Mesenchymal stem cell (in vitro differentiated cells and primary cell): ENCODE results near the gene KRT20.
A peak's percentile ranks its signal among the peaks of the same experiment; 100 is the strongest.
"Not testable (repeated sequence)": the region's sequence is repeated elsewhere in the genome, so short reads cannot be mapped to it uniquely, and the experiment has no call there.

Experiments used
- DNase-seq: peaks from one replicate; pipeline ENCODE4 v3.0.0-alpha.2; 2013
- H2AFZ ChIP-seq: one replicate; pipeline ENCODE4 v1.6.1; 2013; ENCODE audit warnings: low read depth, mild to moderate bottlenecking, control low read depth, inconsistent platforms, low read length, moderate library complexity
- H2AK5ac ChIP-seq: 2 replicates; pipeline ENCODE4 v1.6.1; 2013; ENCODE audit warnings: low read length, moderate library complexity, mild to moderate bottlenecking, inconsistent platforms; ENCODE audit not compliant: severe bottlenecking
- H2BK120ac ChIP-seq: one replicate; pipeline ENCODE4 v1.6.1; 2013; ENCODE audit warnings: low read depth, mild to moderate bottlenecking, inconsistent platforms, low read length, moderate library complexity
- H2BK12ac ChIP-seq, 2 experiments: one replicate each; pipeline ENCODE4 v1.6.1; 2013; ENCODE audit warnings: inconsistent platforms in 2 of 2, low read length in 2 of 2, mild to moderate bottlenecking in 2 of 2, moderate library complexity in 2 of 2, control low read depth in 1 of 2
- H2BK15ac ChIP-seq: one replicate; pipeline ENCODE4 v1.6.1; 2013; ENCODE audit warnings: mild to moderate bottlenecking, low read depth, inconsistent platforms; ENCODE audit not compliant: poor library complexity, severe bottlenecking
- H2BK5ac ChIP-seq: 2 replicates; pipeline ENCODE4 v1.6.1; 2013; ENCODE audit warnings: low read depth, mild to moderate bottlenecking, low read length, control low read depth, inconsistent platforms; ENCODE audit not compliant: poor library complexity, severe bottlenecking
- H3K14ac ChIP-seq, 2 experiments: one replicate each; pipeline ENCODE4 v1.6.1; 2013; ENCODE audit warnings: inconsistent platforms in 2 of 2, low read length in 2 of 2, control low read depth in 1 of 2, mild to moderate bottlenecking in 1 of 2, moderate library complexity in 1 of 2
- H3K18ac ChIP-seq, 2 experiments: one replicate each; pipeline ENCODE4 v1.6.1; 2013; ENCODE audit warnings: inconsistent platforms in 2 of 2, low read length in 2 of 2, control low read depth in 1 of 2, low read depth in 1 of 2, mild to moderate bottlenecking in 1 of 2
- H3K23ac ChIP-seq, 2 experiments: one replicate each; pipeline ENCODE4 v1.6.1; 2013; ENCODE audit warnings: inconsistent platforms in 2 of 2, low read length in 2 of 2, mild to moderate bottlenecking in 2 of 2, moderate library complexity in 2 of 2, control low read depth in 1 of 2
- H3K27ac ChIP-seq: 2 replicates; pipeline ENCODE4 v1.5.1; 2013; ENCODE audit warnings: mild to moderate bottlenecking, moderate library complexity, low read length, control low read depth, inconsistent platforms; ENCODE audit not compliant: poor library complexity, severe bottlenecking
- H3K27me3 ChIP-seq, 2 experiments: 2 replicates each; pipeline versions ENCODE4 v1.6.1 to v1.7.0; 2013; ENCODE audit warnings: low read length in 2 of 2, mild to moderate bottlenecking in 2 of 2, moderate library complexity in 2 of 2, control low read depth in 1 of 2, inconsistent platforms in 1 of 2; ENCODE audit not compliant: control insufficient read depth in 1 of 2, insufficient read depth in 1 of 2
- H3K36me3 ChIP-seq, 2 experiments: 2 replicates each; pipeline versions ENCODE4 v1.6.1 to v1.7.0; 2013; ENCODE audit warnings: low read length in 2 of 2, control low read depth in 1 of 2, inconsistent platforms in 1 of 2, low read depth in 1 of 2, mild to moderate bottlenecking in 1 of 2; ENCODE audit not compliant: insufficient read depth in 2 of 2, control insufficient read depth in 1 of 2
- H3K4ac ChIP-seq, 2 experiments: one replicate each; pipeline ENCODE4 v1.6.1; 2013; ENCODE audit warnings: inconsistent platforms in 2 of 2, low read length in 2 of 2, mild to moderate bottlenecking in 2 of 2, moderate library complexity in 2 of 2, control low read depth in 1 of 2, low read depth in 1 of 2
- H3K4me1 ChIP-seq: 2 replicates; pipeline ENCODE4 v1.6.1; 2013; ENCODE audit warnings: low read depth, low read length, control low read depth; ENCODE audit not compliant: control insufficient read depth, insufficient read depth
- H3K4me2 ChIP-seq: 2 replicates; pipeline ENCODE4 v1.6.1; 2013; ENCODE audit warnings: low read length, mild to moderate bottlenecking, inconsistent platforms; ENCODE audit not compliant: poor library complexity, severe bottlenecking
- H3K4me3 ChIP-seq, 2 experiments: 2 replicates each; pipeline versions ENCODE4 v1.5.1 to v1.7.0; 2013; ENCODE audit warnings: low read length in 2 of 2, mild to moderate bottlenecking in 2 of 2, control low read depth in 1 of 2, low read depth in 1 of 2; ENCODE audit not compliant: insufficient read depth in 1 of 2
- H3K79me1 ChIP-seq: replicated peaks from 2 replicates; pipeline ENCODE4 v1.6.1; 2013; ENCODE audit warnings: mild to moderate bottlenecking, control low read depth, low read length, inconsistent platforms; ENCODE audit not compliant: poor library complexity, severe bottlenecking
- H3K9ac ChIP-seq: 2 replicates; pipeline ENCODE4 v1.7.0; 2013; ENCODE audit warnings: mild to moderate bottlenecking, low read length, moderate library complexity
- H3K9me3 ChIP-seq: 2 replicates; pipeline ENCODE4 v1.7.0; 2013; ENCODE audit warnings: mild to moderate bottlenecking, low read length; ENCODE audit not compliant: control insufficient read depth
- H4K8ac ChIP-seq: one replicate; pipeline ENCODE4 v1.6.1; 2013; ENCODE audit warnings: inconsistent platforms, mild to moderate bottlenecking, low read length, moderate library complexity
- H4K91ac ChIP-seq: one replicate; pipeline ENCODE4 v1.6.1; 2013; ENCODE audit warnings: mild to moderate bottlenecking, low read length, inconsistent platforms
- WGBS: methylation state at CpG from one replicate; pipeline ENCODE4 v1.1.7; 2013; ENCODE audit warnings: mixed read lengths; 5-methylcytosine and 5-hydroxymethylcytosine counted together

The KRT20 gene

GRCh38 chr17:40862985-40863733 lies 21.9 kb downstream of the KRT20 start:
- peaks cover 4% of the 10 kb centered on the region for H3K4me1 ChIP-seq
- H2BK15ac ChIP-seq = no peak overlapping the region
- H3K9me3 ChIP-seq = no peaks in the 10 kb centered on the region
- H4K8ac ChIP-seq = no peak overlapping the region
- H3K9ac ChIP-seq = no peak overlapping the region
- H2AK5ac ChIP-seq = no peak overlapping the region
- no peak overlapping the region for H3K4me3 ChIP-seq
- H2BK12ac ChIP-seq = no peak overlapping the region
- no peak overlapping the region for H4K91ac ChIP-seq
- no peak overlapping the region for H3K18ac ChIP-seq
- H2AFZ ChIP-seq = no peak overlapping the region
- no peak overlapping the region for H3K14ac ChIP-seq
- H3K27me3 ChIP-seq = no peaks in the 10 kb centered on the region
- no peaks in the 10 kb centered on the region for H3K36me3 ChIP-seq
- no peak overlapping the region for H3K23ac ChIP-seq
- DNase-seq = peak; percentile 15
- no peak overlapping the region for H3K4me2 ChIP-seq
- WGBS = 63% methylated on average over 35 of the region's 39 CpGs
- no peak overlapping the region for H3K27ac ChIP-seq
- H2BK120ac ChIP-seq = no peak overlapping the region
- H3K4ac ChIP-seq = no peak overlapping the region
- no peak overlapping the region for H2BK5ac ChIP-seq
- no peaks in the 10 kb centered on the region for H3K79me1 ChIP-seq

GRCh38 chr17:40859536-40859935 lies 25.5 kb downstream of the KRT20 start:
- Histone ChIP-seq H3K27me3 (no peaks in the 10 kb centered on the region), H3K27ac (no peak overlapping the region), H3K4me1 (no peaks in the 10 kb centered on the region), H3K14ac (no peak overlapping the region), H4K8ac (no peak overlapping the region), H3K4me2 (no peak overlapping the region), H3K4ac (no peak overlapping the region), H4K91ac (no peak overlapping the region), H3K36me3 (no peaks in the 10 kb centered on the region), H2AFZ (no peak overlapping the region), H3K18ac (no peak overlapping the region), H2AK5ac (peak overlapping the region; percentile 31), H3K4me3 (no peak overlapping the region), H2BK15ac (no peak overlapping the region), H3K9me3 (no peaks in the 10 kb centered on the region), H3K23ac (no peak overlapping the region), H3K9ac (no peak overlapping the region), H3K79me1 (no peaks in the 10 kb centered on the region), H2BK120ac (no peak overlapping the region), H2BK12ac (no peak overlapping the region), H2BK5ac (no peak overlapping the region)
- no peak for DNase-seq
- 94% methylated on average over 1 of the region's 2 CpGs for WGBS

GRCh38 chr17:40858667-40859066 lies 26.4 kb downstream of the KRT20 start:
- H3K4ac ChIP-seq, H3K4me3 ChIP-seq, DNase-seq, H3K36me3 ChIP-seq, H3K4me2 ChIP-seq, H3K14ac ChIP-seq, H3K4me1 ChIP-seq, H3K27me3 ChIP-seq, H2AFZ ChIP-seq, H3K79me1 ChIP-seq, H2BK5ac ChIP-seq, H2BK120ac ChIP-seq, H4K91ac ChIP-seq, H3K9ac ChIP-seq, H2AK5ac ChIP-seq, H4K8ac ChIP-seq, H3K18ac ChIP-seq, H3K9me3 ChIP-seq, H3K23ac ChIP-seq, H2BK12ac ChIP-seq, H2BK15ac ChIP-seq: not testable (repeated sequence)
- H3K27ac ChIP-seq = peak overlapping the region; percentile 18
- WGBS = 100% methylated on average over 1 of the region's 2 CpGs

- H3K4ac ChIP-seq = no peak overlapping the region
- H3K36me3 ChIP-seq = no peaks in the 10 kb centered on the region
Measured at GRCh38 chr17:40857535-40857934, 27.5 kb downstream of the KRT20 start.

More at GRCh38 chr17:40857535-40857934, 27.5 kb downstream of the KRT20 start:
- no peak overlapping the region for H2BK120ac ChIP-seq
- H3K9me3 ChIP-seq = no peaks in the 10 kb centered on the region
- no peak overlapping the region for H3K4me3 ChIP-seq
- no peak overlapping the region for H4K8ac ChIP-seq
- H2BK5ac ChIP-seq = peak overlapping the region; percentile 24
- H2AK5ac ChIP-seq = peak overlapping the region; percentile 100
- H4K91ac ChIP-seq = no peak overlapping the region
- no peak overlapping the region for H3K27ac ChIP-seq
- no peak overlapping the region for H2BK15ac ChIP-seq
- no peaks in the 10 kb centered on the region for H3K79me1 ChIP-seq
- no peak overlapping the region for H2AFZ ChIP-seq
- no peak overlapping the region for H2BK12ac ChIP-seq
- peak overlapping the region; percentile 63 for H3K9ac ChIP-seq
- H3K18ac ChIP-seq = no peak overlapping the region
- no peaks in the 10 kb centered on the region for H3K27me3 ChIP-seq
- no peak overlapping the region for H3K23ac ChIP-seq
- no peak for DNase-seq
- H3K4me1 ChIP-seq = peaks cover 1% of the 10 kb centered on the region
- no peak overlapping the region for H3K4me2 ChIP-seq
- 94% methylated on average over 4 of the region's 5 CpGs for WGBS
- H3K14ac ChIP-seq = no peak overlapping the region
